ENCODE results near the gene BCOR.

DNA sequence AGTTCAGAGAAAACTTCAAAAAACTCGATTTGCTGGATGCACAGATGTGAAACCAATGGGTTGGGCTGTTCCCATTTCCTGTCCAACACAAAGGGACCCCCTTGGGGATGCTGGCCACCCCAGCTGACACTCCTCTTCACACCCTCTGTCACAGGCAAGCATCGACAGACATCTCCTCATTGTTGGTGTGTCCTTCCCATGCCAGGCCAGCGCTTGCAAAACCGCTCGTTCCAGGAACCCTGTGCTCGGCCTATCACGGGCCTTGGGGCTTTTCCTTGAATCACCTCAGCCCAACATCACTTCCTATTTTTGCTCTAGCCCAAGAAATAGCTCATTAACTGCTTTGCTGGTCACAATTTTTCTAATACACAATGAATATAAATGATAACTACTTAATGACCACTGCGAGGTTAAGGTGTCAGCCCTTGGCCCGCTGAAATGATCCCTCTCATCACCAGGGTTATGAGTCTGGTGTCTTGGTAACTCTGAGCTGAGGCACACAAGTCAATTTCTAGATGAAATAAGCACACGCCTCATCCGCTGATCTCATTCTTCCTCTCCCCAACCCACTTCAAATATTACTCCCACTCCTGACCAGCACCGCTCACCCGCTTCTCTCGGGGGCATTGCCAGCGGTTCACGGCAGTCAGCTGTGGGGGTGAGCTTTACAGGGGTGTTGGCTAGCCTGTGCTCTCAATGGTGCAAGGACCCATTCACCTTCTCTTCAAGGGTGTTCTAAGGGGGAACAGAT is 32.3 kb downstream of the BCOR start:
- TF ChIP-seq ZNF133 (CRISPR knock-in tag; IDR thresholded peaks at IDR 0.05) = no peak
- TF ChIP-seq POLR2AphosphoS5 (IDR thresholded peaks at IDR 0.05; ENCODE audit: control insufficient read depth, insufficient read depth, low read depth, low read length) = 0 out of 2 replicates have a peak, but pooled peaks have one; percentile 24
- no peak for TF ChIP-seq CREB1 (IDR thresholded peaks at IDR 0.05)
- TF ChIP-seq CREB1 (CRISPR knock-in tag; IDR thresholded peaks at IDR 0.05) = no peak
- TF ChIP-seq CTCF (IDR thresholded peaks at IDR 0.05 in 2 of 3, conservative IDR thresholded peaks at IDR 0.05 in 1 of 3; ENCODE audit: insufficient read depth in 2 of 3, low read depth in 1 of 3, low read length in 3 of 3) = no peak
- TF ChIP-seq JUNB (CRISPR knock-in tag; conservative IDR thresholded peaks at IDR 0.05) = no peak
- no peak for TF ChIP-seq RCOR1 (IDR thresholded peaks at IDR 0.05; ENCODE audit: borderline replicate concordance in 1 of 2, low read depth in 2 of 2, low read length in 2 of 2)
- no peak for TF ChIP-seq KLF1 (tag; IDR thresholded peaks at IDR 0.05)
- TF ChIP-seq NUFIP1 (IDR thresholded peaks at IDR 0.05; ENCODE audit: partially characterized antibody) = no peak
- no peak for TF ChIP-seq NCOR1 (IDR thresholded peaks at IDR 0.05)
- no peak for TF ChIP-seq BRF2 (IDR thresholded peaks at IDR 0.05; ENCODE audit: borderline replicate concordance, insufficient read depth, insufficient read length)
